NCI-H748 treated with DMSO at 0.1 percent for 48 hours (cell line): ENCODE results near the gene AEBP1.
A peak's percentile ranks its signal among the peaks of the same experiment; 100 is the strongest.

ENCODE experiments used
- DNase-seq: peaks from one replicate; lab custom pipeline; 2025; lab: John Stamatoyannopoulos, UW

AEBP1 gene

DNA sequence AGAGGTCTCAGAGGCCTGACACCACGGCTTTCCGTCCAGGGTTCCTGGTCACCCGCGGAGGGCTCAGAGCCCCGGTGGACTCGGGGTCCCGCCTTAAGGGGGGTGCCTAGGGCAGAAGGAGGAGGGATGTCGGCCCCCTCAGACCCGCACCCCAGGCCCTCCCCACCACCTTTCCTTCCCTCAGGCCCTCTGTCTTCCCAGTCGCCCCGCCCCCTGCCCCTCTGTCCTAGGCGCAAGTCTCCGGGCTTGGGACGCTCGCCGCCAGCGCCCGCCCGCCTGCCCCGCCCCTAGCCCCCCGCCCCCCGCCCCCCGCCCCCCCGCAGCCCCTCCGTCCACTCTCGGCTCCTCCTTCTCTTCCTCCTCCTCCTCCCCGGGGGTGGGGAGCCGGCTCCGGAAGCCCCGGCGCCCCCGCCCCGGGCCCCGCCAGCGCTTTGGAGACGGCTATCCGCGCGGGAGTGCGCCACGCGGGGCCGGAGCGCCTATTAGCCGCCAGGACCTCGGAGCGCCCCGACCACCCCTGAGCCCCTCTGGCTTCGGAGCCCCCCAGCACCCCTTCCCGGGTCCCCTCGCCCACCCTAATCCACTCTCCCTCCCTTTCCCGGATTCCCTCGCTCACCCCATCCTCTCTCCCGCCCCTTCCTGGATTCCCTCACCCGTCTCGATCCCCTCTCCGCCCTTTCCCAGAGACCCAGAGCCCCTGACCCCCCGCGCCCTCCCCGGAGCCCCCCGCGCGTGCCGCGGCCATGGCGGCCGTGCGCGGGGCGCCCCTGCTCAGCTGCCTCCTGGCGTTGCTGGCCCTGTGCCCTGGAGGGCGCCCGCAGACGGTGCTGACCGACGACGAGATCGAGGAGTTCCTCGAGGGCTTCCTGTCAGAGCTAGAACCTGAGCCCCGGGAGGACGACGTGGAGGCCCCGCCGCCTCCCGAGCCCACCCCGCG lies at the start of gene AEBP1:
TSS of gene AEBP1 (plus strand) at position 423 of the 937 bp plus-strand sequence. CDS start at position 744, 321 bp downstream.
- no peak for DNase-seq

DNA sequence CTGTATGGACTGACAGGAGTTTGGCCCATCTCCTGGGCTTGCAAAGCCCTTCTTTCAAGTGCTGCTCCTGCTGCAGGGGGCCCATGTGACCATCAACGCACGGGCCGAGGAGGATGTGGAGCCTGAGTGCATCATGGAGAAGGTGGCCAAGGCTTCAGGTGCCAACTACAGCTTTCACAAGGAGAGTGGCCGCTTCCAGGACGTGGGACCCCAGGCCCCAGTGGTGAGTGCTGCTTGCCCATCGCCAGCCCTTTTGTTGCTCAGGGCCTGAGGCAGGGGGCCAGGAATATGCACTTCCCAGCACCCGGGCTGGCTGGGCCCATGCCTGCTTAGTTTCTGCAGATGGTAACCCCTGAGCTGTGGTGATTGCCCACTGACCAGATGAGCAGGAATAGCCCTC lies 47.5 kb upstream of the AEBP1 start:
- no peak for DNase-seq

DNA sequence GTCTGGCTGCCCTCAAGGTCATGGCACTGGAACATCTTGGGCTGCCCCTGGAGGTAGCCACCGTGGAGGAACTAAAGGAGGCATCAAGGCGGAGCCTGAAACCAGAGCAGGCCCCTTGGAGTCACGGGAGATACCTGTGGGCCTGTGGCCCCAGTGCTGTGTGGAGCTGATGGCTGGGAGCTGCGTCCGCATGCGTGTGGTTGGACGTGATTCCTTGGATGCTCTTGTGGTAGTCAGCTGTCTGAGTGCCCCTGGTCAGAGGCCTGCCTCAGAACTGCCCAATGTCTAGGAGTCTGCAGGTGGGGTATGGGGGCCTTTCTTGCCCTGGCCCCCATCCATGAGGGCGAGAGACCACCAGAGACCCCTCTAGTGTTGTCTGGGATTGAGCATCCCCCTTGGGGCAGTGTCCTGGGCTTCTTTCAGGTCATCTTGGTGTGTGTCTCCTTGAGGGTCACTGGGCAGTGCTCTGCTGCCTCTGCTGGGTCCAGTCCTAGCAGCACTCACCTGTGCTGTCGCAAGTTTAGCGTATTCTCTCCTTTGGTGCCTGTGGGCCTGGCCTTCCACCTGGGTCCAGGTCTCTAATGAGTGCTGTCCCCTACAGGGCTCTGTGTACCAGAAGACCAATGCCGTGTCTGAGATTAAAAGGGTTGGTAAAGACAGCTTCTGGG lies 46.8 kb upstream of the AEBP1 start:
- DNase-seq, result no peak

DNA sequence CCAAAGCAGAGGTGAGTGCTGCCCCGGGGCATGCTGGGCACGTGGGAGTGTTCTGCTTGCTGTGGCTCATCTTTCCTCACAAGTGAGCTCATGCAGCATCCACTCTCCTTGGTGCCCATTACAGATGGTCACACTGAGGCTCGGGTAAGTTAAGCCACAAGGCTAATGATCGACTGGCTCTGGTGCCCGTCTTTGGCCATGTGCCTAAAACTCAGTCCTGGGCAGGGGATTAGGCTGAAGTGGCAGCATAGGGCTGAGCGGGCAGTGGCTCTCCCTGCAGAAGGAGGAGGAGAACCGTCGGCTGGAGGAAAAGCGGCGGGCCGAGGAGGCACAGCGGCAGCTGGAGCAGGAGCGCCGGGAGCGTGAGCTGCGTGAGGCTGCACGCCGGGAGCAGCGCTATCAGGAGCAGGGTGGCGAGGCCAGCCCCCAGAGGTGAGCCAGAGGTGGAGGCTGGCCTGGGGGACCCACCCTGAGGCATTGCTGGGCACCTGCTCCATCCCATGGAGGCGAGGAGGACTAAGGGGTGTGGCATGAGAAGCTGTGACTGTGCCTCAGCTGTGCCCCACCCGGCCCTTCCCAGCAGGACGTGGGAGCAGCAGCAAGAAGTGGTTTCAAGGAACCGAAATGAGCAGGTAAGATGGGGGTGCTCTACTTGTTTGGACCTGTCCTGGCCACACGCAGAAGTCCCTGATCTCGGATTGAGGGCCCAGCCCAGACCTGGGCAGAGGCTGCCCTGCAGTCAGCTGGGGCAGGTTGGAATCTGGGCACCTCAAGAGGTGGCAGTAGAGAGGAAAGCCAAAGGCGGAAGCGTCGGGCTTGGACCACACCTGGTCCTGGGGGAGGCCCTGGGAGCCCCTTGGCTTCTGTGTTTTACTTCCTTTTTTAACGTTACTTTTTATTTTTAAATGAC lies 46.0 kb upstream of the AEBP1 start:
- DNase-seq, result no peak

- no peak for DNase-seq
These were observed 45.4 kb upstream of the AEBP1 start for GRCh38 chr7:44058759-44059218.

GRCh38 chr7:44059219-44060090 lies 44.7 kb upstream of the AEBP1 start:
- no peak for DNase-seq

DNA sequence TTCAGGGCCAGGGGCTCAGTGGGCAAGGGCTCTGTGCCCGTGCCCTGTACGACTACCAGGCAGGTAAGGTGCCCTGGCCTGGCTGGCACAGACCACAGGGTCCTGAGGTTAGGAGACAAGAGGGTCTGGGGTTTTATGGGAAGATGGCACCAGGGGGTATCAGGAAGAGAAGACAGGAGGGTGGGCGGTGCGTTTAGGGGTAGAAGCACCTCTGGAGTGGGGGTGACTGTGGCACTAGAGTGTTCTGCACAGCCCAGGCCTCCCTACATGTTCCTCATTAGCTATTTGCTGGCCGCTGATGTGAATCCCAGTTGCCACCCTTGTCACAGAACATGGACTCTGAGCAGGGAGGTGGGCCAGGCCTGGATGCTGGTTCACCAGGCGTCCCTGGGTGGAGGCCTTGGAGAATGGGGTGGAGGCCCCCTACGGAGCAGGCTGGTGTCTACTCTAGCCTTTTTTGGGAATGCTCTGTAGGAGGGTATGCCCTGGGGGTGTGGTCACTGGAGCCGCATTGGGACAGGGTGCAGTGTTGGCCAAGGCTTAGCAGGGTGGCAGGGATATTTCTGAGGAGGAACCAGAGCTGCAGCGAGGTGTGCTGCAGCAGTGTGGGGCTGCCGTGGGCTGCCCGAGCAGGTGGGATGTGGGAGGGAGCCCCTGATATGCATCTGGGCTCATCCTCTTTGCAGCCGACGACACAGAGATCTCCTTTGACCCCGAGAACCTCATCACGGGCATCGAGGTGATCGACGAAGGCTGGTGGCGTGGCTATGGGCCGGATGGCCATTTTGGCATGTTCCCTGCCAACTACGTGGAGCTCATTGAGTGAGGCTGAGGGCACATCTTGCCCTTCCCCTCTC lies 43.8 kb upstream of the AEBP1 start:
- no peak for DNase-seq

GRCh38 chr7:44060948-44061644 lies 43.0 kb upstream of the AEBP1 start:
- DNase-seq, result no peak

DNA sequence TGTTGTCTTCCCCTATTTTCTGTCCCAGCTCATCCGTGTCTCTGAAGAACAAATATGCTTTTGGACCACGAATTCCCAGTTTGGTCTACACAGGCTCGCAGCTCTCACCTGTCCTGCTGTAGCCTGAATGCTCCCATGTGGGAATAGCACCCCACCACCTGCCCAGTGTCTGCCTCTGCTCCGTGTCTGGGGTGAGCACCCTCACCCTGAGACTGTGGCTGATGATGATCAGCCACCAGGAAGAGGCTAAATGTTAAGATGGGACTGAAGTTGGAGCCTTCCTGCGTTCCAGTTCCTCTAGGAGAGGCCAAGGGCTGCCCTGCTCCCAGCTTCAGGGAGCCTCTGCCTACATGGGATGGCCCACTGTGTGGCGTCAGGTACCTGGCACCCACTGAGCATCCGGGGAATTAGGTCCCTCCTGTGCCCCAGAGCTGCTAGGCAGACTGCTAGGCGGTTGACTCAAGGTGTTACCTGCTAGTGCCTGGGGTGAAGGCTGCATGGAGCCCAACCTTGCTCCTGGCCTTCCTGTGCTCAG lies 42.4 kb upstream of the AEBP1 start:
- no peak for DNase-seq

DNA sequence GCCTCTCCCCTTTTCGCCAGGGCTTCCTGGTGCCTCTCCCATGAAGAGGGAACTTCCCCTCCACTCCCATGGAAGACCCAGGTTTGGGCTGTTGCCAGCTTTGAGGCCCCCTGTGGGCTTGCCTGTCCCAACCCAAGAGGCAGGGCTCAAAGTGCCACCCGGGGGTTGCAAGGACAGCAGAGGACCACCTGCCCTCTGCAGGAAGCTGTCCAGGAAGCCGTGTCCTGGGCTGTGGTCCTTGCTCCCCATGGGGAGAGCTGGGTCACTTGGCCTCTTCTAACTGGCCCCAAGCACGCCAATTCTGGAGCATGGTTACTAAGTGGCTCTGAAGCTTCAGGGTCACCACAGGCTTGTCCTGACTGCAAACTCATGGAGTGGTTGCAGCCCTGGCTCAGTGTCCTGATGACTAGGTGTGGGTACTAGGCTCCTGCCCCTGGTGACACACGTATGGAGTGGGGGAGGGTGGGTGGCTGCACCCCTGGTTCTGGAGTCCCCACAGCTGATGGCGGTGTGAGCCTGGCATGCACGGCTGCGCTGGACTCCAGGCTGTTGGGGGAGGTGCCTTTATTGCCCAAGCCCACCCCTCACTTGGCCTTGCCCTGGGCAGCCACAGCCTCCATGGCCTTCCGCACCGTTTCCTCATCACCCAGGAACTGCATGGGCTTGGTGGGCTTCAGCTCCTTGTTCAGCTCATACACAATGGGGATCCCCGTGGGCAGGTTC lies 41.8 kb upstream of the AEBP1 start:
- DNase-seq, result no peak

DNA sequence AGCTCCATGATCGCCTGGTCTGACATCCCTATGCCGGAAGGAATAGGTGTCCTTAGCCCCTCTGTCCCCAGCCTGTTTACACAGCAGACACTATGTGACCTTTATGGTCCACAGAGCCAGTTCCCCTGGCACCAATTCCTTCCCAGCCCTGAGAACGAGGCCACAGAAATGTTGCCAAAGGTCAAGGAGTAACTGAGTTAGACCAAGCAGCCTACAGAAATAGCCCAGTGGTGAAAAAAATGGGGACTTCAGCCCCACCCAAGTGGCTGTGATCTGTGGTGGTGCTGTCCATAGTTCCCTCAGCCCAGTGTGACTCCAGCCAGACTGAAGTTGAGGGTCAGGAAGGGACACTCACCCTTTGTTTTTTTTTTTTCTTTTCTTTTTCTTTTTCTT lies 41.2 kb upstream of the AEBP1 start:
- DNase-seq, result no peak

GRCh38 chr7:44063547-44063893 lies 40.6 kb upstream of the AEBP1 start:
- DNase-seq, result no peak

- DNase-seq, result no peak
These were observed 40.1 kb upstream of the AEBP1 start for GRCh38 chr7:44063894-44064651.

GRCh38 chr7:44064791-44065430 lies 39.2 kb upstream of the AEBP1 start:
- DNase-seq, result no peak

GRCh38 chr7:44065431-44066110 lies 38.6 kb upstream of the AEBP1 start, which contains the start of gene PGAM2:
Gene PGAM2, minus strand, starts transcription at chr7:44065567. Its CDS starts 38 bp downstream, at chr7:44065529.
- DNase-seq, result peak; percentile 32

- no peak for DNase-seq
These were observed 38.1 kb upstream of the AEBP1 start for GRCh38 chr7:44066111-44066460.
